ENCODE measurements around the gene ZC3H8.

- TF ChIP-seq, protein P1, sequence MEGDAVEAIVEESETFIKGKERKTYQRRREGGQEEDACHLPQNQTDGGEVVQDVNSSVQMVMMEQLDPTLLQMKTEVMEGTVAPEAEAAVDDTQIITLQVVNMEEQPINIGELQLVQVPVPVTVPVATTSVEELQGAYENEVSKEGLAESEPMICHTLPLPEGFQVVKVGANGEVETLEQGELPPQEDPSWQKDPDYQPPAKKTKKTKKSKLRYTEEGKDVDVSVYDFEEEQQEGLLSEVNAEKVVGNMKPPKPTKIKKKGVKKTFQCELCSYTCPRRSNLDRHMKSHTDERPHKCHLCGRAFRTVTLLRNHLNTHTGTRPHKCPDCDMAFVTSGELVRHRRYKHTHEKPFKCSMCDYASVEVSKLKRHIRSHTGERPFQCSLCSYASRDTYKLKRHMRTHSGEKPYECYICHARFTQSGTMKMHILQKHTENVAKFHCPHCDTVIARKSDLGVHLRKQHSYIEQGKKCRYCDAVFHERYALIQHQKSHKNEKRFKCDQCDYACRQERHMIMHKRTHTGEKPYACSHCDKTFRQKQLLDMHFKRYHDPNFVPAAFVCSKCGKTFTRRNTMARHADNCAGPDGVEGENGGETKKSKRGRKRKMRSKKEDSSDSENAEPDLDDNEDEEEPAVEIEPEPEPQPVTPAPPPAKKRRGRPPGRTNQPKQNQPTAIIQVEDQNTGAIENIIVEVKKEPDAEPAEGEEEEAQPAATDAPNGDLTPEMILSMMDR (IDR thresholded peaks at IDR 0.05 in 4 of 5, conservative IDR thresholded peaks at IDR 0.05 in 1 of 5) = no peak
- no peak for TF ChIP-seq POLR2A (IDR thresholded peaks at IDR 0.05)
Measured at GRCh38 chr2:112229348-112229747, 25.5 kb downstream of the ZC3H8 start.

Measured in gastrocnemius medialis (tissue), 4 donors.